CD8-positive, alpha-beta memory T cell (primary cell): ENCODE measurements around the gene GPAM. TPM values are rescaled to one million over a fixed set of nuclear protein-coding genes. Genes with fewer than 3 reads are reported as not detected.

Experiments used
- CTCF ChIA-PET: fragments of 350-600 bp; sonication (Branson Sonifier 250); formaldehyde crosslinking; loops from one replicate; lab custom pipeline; 2021; ENCODE audit warnings: antibody characterized with exemption; lab: Charles Lee
- POLR2A ChIA-PET: fragments of 350-600 bp; sonication (Branson Sonifier 250); formaldehyde crosslinking; loops from one replicate; lab custom pipeline; 2021; ENCODE audit warnings: antibody characterized with exemption; lab: Charles Lee
- DNase-seq, 5 donors: peaks; one replicate each; pipeline versions ENCODE4 v3.0.0 to v3.0.0-alpha.2; 2020 to 2022; ENCODE audit warnings: mixed read lengths in 1 of 5
- H3K27ac ChIP-seq: one replicate; pipeline ENCODE4 v1.7.0; 2013; ENCODE audit warnings: low read depth, mild to moderate bottlenecking, low read length, moderate library complexity
- H3K27me3 ChIP-seq: 2 replicates; pipeline ENCODE4 v1.7.0; 2013; ENCODE audit warnings: low read length, mild to moderate bottlenecking; ENCODE audit not compliant: insufficient read depth, poor library complexity, severe bottlenecking
- H3K36me3 ChIP-seq: 2 replicates; pipeline ENCODE4 v1.7.0; 2013; ENCODE audit warnings: mild to moderate bottlenecking, low read length, moderate library complexity; ENCODE audit not compliant: insufficient read depth
- H3K4me1 ChIP-seq: 2 replicates; pipeline ENCODE4 v1.7.0; 2013; ENCODE audit warnings: mild to moderate bottlenecking, low read length, moderate library complexity; ENCODE audit not compliant: insufficient read depth
- H3K4me3 ChIP-seq: 2 replicates; pipeline ENCODE4 v1.7.0; 2013; ENCODE audit warnings: mild to moderate bottlenecking, low read length
- H3K9me3 ChIP-seq: 2 replicates; pipeline ENCODE4 v1.7.0; 2013; ENCODE audit warnings: mild to moderate bottlenecking, low read length
- H3K27ac Mint-ChIP-seq, 8 donors: one replicate each; pipeline ENCODE4 v1.8.0; 2020 to 2021; ENCODE audit warnings: mixed read lengths in 8 of 8, mild to moderate bottlenecking in 6 of 8, inconsistent platforms in 3 of 8, moderate library complexity in 3 of 8
- H3K27me3 Mint-ChIP-seq, 2 donors: one replicate each; pipeline ENCODE4 v1.8.0; 2020 to 2021; ENCODE audit warnings: mixed read lengths in 2 of 2, mild to moderate bottlenecking in 1 of 2, moderate library complexity in 1 of 2
- H3K36me3 Mint-ChIP-seq, 3 donors: one replicate each; pipeline ENCODE4 v1.8.0; 2020 to 2021; ENCODE audit warnings: mixed read lengths in 3 of 3, inconsistent platforms in 1 of 3, mild to moderate bottlenecking in 1 of 3
- H3K4me1 Mint-ChIP-seq, 3 donors: one replicate each; pipeline ENCODE4 v1.8.0; 2020 to 2021; ENCODE audit warnings: mixed read lengths in 3 of 3, inconsistent platforms in 1 of 3, mild to moderate bottlenecking in 1 of 3
- H3K4me3 Mint-ChIP-seq, 7 donors: one replicate each; pipeline ENCODE4 v1.8.0; 2020 to 2021; ENCODE audit warnings: mixed read lengths in 7 of 7, mild to moderate bottlenecking in 6 of 7, moderate library complexity in 4 of 7, inconsistent platforms in 2 of 7
- H3K9me3 Mint-ChIP-seq, 5 donors: one replicate each; pipeline ENCODE4 v1.8.0; 2020 to 2022; ENCODE audit warnings: mixed read lengths in 5 of 5, mild to moderate bottlenecking in 3 of 5, moderate library complexity in 2 of 5, inconsistent platforms in 1 of 5
- polyA plus RNA-seq: library from polyadenylated mRNA; unstranded; fragments of 300-500 nt; fragmentation: Illumina TruSeq; gene quantifications from one replicate; pipeline ENCODE4 v1.2.3, GENCODE V29; 2021
- total RNA-seq, 2 experiments: library from RNA; stranded (reverse); gene quantifications; one replicate each; pipeline ENCODE4 v1.2.3, GENCODE V29; 2021

Gene GPAM
- total and polyA plus RNA-seq, 3 experiments from 2014 or later, result 1.7 to 17.2 (median 16.4) TPM

GRCh38 chr10:112136486-112137153, 46.9 kb downstream of the GPAM start:
- Histone ChIP-seq H3K27me3 (no peaks in the 10 kb centered on the region), H3K4me3 (no peak overlapping the region), H3K27ac (no peak overlapping the region), H3K9me3 (no peaks in the 10 kb centered on the region), H3K4me1 (no peaks in the 10 kb centered on the region), H3K36me3 (no peaks in the 10 kb centered on the region)
- DNase-seq, result no peak
- no peak overlapping the region for H3K4me3 Mint-ChIP-seq
- CTCF ChIA-PET, result interaction anchor here (0.7 to 4.2 kb wide), 15 partner anchors 9 to 1390 kb away, joined by 3 to 24 read pairs (median 5); no protein-coding TSS in a partner anchor
- H3K27me3 Mint-ChIP-seq, result peaks cover 0 to 8% of the 10 kb centered on the region in 2 donors
- peak overlapping the region in 2 of 8 donors; percentile 10 to 62 for H3K27ac Mint-ChIP-seq
- peaks cover 0 to 2% (median 0%) of the 10 kb centered on the region in 3 donors for H3K36me3 Mint-ChIP-seq
- POLR2A ChIA-PET, result no interaction called here
- H3K9me3 Mint-ChIP-seq, result no peaks in the 10 kb centered on the region
- H3K4me1 Mint-ChIP-seq, result no peaks in the 10 kb centered on the region

- Histone ChIP-seq H3K27me3 (no peaks in the 10 kb centered on the region), H3K9me3 (no peaks in the 10 kb centered on the region), H3K36me3 (no peaks in the 10 kb centered on the region), H3K27ac (no peak overlapping the region), H3K4me1 (no peaks in the 10 kb centered on the region), H3K4me3 (no peak overlapping the region)
- Mint-ChIP-seq H3K4me3 (no peak overlapping the region), H3K27me3 (peaks cover 0 to 8% of the 10 kb centered on the region in 2 donors), H3K4me1 (no peaks in the 10 kb centered on the region), H3K9me3 (no peaks in the 10 kb centered on the region), H3K27ac (no peak overlapping the region), H3K36me3 (peaks cover 0 to 2% (median 0%) of the 10 kb centered on the region in 3 donors)
- ChIA-PET POLR2A (no interaction called here), CTCF (interaction anchor here (1.5 to 3.1 kb wide), 3 partner anchors 10 to 20 kb away, joined by 3 to 11 read pairs (median 5); no protein-coding TSS in a partner anchor)
- DNase-seq, result no peak
These were observed 48.0 kb downstream of the GPAM start for GRCh38 chr10:112135604-112136003.

- H3K9me3 Mint-ChIP-seq, result no peaks in the 10 kb centered on the region
These were observed 51.1 kb downstream of the GPAM start for GRCh38 chr10:112132435-112132834.

GRCh38 chr10:112131996-112132395, 51.6 kb downstream of the GPAM start:
- Histone ChIP-seq H3K4me1 (no peaks in the 10 kb centered on the region), H3K36me3 (no peaks in the 10 kb centered on the region), H3K27ac (no peak overlapping the region), H3K9me3 (no peaks in the 10 kb centered on the region), H3K4me3 (no peak overlapping the region), H3K27me3 (no peaks in the 10 kb centered on the region)
- Mint-ChIP-seq H3K27ac (peak overlapping the region in 2 of 8 donors; percentile 24 to 49), H3K4me3 (no peak overlapping the region), H3K4me1 (no peaks in the 10 kb centered on the region), H3K27me3 (peaks cover 3 to 8% of the 10 kb centered on the region in 2 donors), H3K36me3 (peaks cover 0 to 2% (median 0%) of the 10 kb centered on the region in 3 donors), H3K9me3 (no peaks in the 10 kb centered on the region)
- CTCF ChIA-PET, result no interaction called here
- POLR2A ChIA-PET, result no interaction called here
- no peak for DNase-seq

More at GRCh38 chr10:112132435-112132834, 51.1 kb downstream of the GPAM start:
- no peaks in the 10 kb centered on the region for H3K36me3 ChIP-seq
- DNase-seq, result no peak
- no peak overlapping the region for H3K4me3 ChIP-seq
- no peak overlapping the region for H3K27ac Mint-ChIP-seq
- no peak overlapping the region for H3K27ac ChIP-seq
- peaks cover 3 to 10% of the 10 kb centered on the region in 2 donors for H3K27me3 Mint-ChIP-seq
- CTCF ChIA-PET, result no interaction called here
- no peaks in the 10 kb centered on the region for H3K4me1 Mint-ChIP-seq
- H3K36me3 Mint-ChIP-seq, result peaks cover 0 to 2% (median 0%) of the 10 kb centered on the region in 3 donors
- no peak overlapping the region for H3K4me3 Mint-ChIP-seq
- no peaks in the 10 kb centered on the region for H3K9me3 ChIP-seq
- POLR2A ChIA-PET, result no interaction called here
- no peaks in the 10 kb centered on the region for H3K27me3 ChIP-seq
- no peaks in the 10 kb centered on the region for H3K4me1 ChIP-seq

- POLR2A ChIA-PET, result no interaction called here
- no peak overlapping the region for H3K27ac ChIP-seq
- H3K4me3 Mint-ChIP-seq, result no peak overlapping the region
- H3K9me3 Mint-ChIP-seq, result no peaks in the 10 kb centered on the region
- DNase-seq, result no peak
- CTCF ChIA-PET, result no interaction called here
- H3K36me3 Mint-ChIP-seq, result peaks cover 0 to 2% (median 0%) of the 10 kb centered on the region in 3 donors
- H3K4me3 ChIP-seq, result no peak overlapping the region
- no peaks in the 10 kb centered on the region for H3K9me3 ChIP-seq
- H3K4me1 ChIP-seq, result no peaks in the 10 kb centered on the region
- H3K27me3 ChIP-seq, result no peaks in the 10 kb centered on the region
- H3K27ac Mint-ChIP-seq, result no peak overlapping the region
- H3K4me1 Mint-ChIP-seq, result no peaks in the 10 kb centered on the region
- peaks cover 3 to 6% of the 10 kb centered on the region in 2 donors for H3K27me3 Mint-ChIP-seq
- no peaks in the 10 kb centered on the region for H3K36me3 ChIP-seq
These were observed 52.2 kb downstream of the GPAM start for GRCh38 chr10:112131346-112131745.

- H3K36me3 Mint-ChIP-seq, result no peaks in the 10 kb centered on the region
- H3K27ac Mint-ChIP-seq, result no peak overlapping the region
- DNase-seq, result no peak
- H3K27me3 Mint-ChIP-seq, result peaks cover 6 to 10% of the 10 kb centered on the region in 2 donors
- no peaks in the 10 kb centered on the region for H3K9me3 ChIP-seq
- H3K9me3 Mint-ChIP-seq, result no peaks in the 10 kb centered on the region
- no peak overlapping the region for H3K27ac ChIP-seq
- H3K4me3 Mint-ChIP-seq, result no peak overlapping the region
- H3K36me3 ChIP-seq, result no peaks in the 10 kb centered on the region
- no peaks in the 10 kb centered on the region for H3K4me1 ChIP-seq
- CTCF ChIA-PET, result interaction anchor here (4.5 kb wide), 1 partner anchor 11 kb away, joined by 24 read pairs; no protein-coding TSS in a partner anchor
- H3K4me3 ChIP-seq, result no peak overlapping the region
- no peaks in the 10 kb centered on the region for H3K4me1 Mint-ChIP-seq
- POLR2A ChIA-PET, result no interaction called here
- no peaks in the 10 kb centered on the region for H3K27me3 ChIP-seq
These were observed 56.7 kb downstream of the GPAM start for GRCh38 chr10:112126901-112127300.

GRCh38 chr10:112126172-112126571, 57.4 kb downstream of the GPAM start:
- peaks cover 6 to 10% of the 10 kb centered on the region in 2 donors for H3K27me3 Mint-ChIP-seq

GRCh38 chr10:112124866-112125265, 58.7 kb downstream of the GPAM start:
- CTCF ChIA-PET, result interaction anchor here (1.3 to 4.5 kb wide), 3 partner anchors 12 to 13 kb away, joined by 3 to 24 read pairs (median 6); no protein-coding TSS in a partner anchor

More at GRCh38 chr10:112126172-112126571, 57.4 kb downstream of the GPAM start:
- Mint-ChIP-seq H3K4me1 (no peaks in the 10 kb centered on the region), H3K27ac (peak overlapping the region in 2 of 8 donors; percentile 8 to 15), H3K9me3 (no peaks in the 10 kb centered on the region), H3K4me3 (no peak overlapping the region), H3K36me3 (no peaks in the 10 kb centered on the region)
- Histone ChIP-seq H3K4me3 (no peak overlapping the region), H3K36me3 (no peaks in the 10 kb centered on the region), H3K27me3 (no peaks in the 10 kb centered on the region), H3K9me3 (no peaks in the 10 kb centered on the region), H3K27ac (no peak overlapping the region), H3K4me1 (no peaks in the 10 kb centered on the region)
- ChIA-PET POLR2A (no interaction called here), CTCF (interaction anchor here (1.0 to 4.5 kb wide), 2 partner anchors 11 to 12 kb away, joined by 3 to 24 read pairs; no protein-coding TSS in a partner anchor)
- DNase-seq, result no peak

More at GRCh38 chr10:112124866-112125265, 58.7 kb downstream of the GPAM start:
- no peaks in the 10 kb centered on the region for H3K4me1 ChIP-seq
- no peak for DNase-seq
- no peaks in the 10 kb centered on the region for H3K36me3 ChIP-seq
- Mint-ChIP-seq H3K36me3 (no peaks in the 10 kb centered on the region), H3K27me3 (peaks cover 10 to 11% of the 10 kb centered on the region in 2 donors), H3K4me3 (no peak overlapping the region), H3K9me3 (no peaks in the 10 kb centered on the region), H3K4me1 (no peaks in the 10 kb centered on the region), H3K27ac (no peak overlapping the region)
- POLR2A ChIA-PET, result no interaction called here
- no peak overlapping the region for H3K4me3 ChIP-seq
- no peaks in the 10 kb centered on the region for H3K9me3 ChIP-seq
- no peak overlapping the region for H3K27ac ChIP-seq
- no peaks in the 10 kb centered on the region for H3K27me3 ChIP-seq
